Panc1 (cell line): Measurements from ENCODE around the gene CEPT1.

Source experiments
- POLR2AphosphoS5 ChIP-seq: IDR thresholded peaks from 2 replicates; pipeline ENCODE4 v1.6.1; 2012; ENCODE audit warnings: mild to moderate bottlenecking, low read depth, low read length, moderate library complexity
- REST ChIP-seq, 2 experiments: IDR thresholded peaks; 2 replicates each; pipeline ENCODE4 v1.6.1; 2011 to 2012; ENCODE audit warnings: low read depth in 2 of 2, control low read depth in 1 of 2, low read length in 1 of 2, mild to moderate bottlenecking in 1 of 2, moderate library complexity in 1 of 2; ENCODE audit not compliant: insufficient read depth in 1 of 2
- SIN3A ChIP-seq: IDR thresholded peaks from 2 replicates; pipeline ENCODE4 v1.6.1; 2012; ENCODE audit warnings: low read depth, mild to moderate bottlenecking, low read length, moderate library complexity, borderline replicate concordance; ENCODE audit not compliant: insufficient read depth
- TF ChIP-seq, protein P1 (sequence below): fragments of 450-650 bp; IDR thresholded peaks from 2 replicates; pipeline ENCODE4 v1.5.1; 2017; ENCODE audit warnings: mild to moderate bottlenecking

DNA sequence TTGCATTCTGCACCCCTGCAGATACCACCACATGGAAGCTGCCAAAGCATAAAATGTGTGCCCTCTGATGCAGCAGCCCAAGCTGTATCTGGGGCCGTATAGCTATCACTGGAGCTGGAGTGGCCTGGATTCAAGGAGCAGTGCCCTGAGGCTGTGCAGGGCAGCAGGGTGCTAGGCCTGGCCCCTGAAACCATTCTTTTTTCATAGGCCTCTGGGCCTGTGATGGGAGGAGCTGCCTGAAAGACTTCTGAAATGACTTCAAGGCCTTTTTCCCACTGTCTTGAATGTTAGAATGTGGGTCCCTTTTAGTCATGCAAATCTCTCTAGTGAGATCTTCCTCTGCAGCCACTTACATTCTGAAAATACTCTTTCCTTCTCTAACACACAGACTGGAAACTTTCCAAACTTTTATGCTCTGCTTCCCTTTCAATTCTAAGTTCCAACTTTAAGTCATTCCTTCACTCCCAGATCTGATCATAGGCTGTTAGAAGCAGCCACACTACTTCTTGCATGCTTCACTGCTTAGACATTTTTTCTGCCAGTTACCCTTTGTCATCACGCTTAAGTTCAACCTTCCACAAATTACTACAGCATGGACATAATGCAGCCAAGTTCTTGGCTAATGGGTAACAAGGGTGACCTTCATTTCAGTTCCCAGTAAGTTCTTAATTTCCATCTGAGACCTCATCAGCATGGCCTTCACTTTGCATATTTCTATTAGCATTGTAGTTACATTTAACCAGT lies 42.5 kb upstream of the CEPT1 start:
- TF ChIP-seq, protein P1, sequence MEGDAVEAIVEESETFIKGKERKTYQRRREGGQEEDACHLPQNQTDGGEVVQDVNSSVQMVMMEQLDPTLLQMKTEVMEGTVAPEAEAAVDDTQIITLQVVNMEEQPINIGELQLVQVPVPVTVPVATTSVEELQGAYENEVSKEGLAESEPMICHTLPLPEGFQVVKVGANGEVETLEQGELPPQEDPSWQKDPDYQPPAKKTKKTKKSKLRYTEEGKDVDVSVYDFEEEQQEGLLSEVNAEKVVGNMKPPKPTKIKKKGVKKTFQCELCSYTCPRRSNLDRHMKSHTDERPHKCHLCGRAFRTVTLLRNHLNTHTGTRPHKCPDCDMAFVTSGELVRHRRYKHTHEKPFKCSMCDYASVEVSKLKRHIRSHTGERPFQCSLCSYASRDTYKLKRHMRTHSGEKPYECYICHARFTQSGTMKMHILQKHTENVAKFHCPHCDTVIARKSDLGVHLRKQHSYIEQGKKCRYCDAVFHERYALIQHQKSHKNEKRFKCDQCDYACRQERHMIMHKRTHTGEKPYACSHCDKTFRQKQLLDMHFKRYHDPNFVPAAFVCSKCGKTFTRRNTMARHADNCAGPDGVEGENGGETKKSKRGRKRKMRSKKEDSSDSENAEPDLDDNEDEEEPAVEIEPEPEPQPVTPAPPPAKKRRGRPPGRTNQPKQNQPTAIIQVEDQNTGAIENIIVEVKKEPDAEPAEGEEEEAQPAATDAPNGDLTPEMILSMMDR = no peak
- TF ChIP-seq SIN3A (no peak), POLR2AphosphoS5 (no peak), REST (IDR thresholded peaks at IDR 0.05; ENCODE audit: insufficient read depth in 1 of 2, low read depth in 2 of 2, low read length in 1 of 2) (no peak)
